22Rv1 (cell line): ENCODE results near the gene CNPY3.

Experiments used
- ZFX ChIP-seq: fragments of 450-650 bp; IDR thresholded peaks from 2 replicates; pipeline ENCODE4 v1.6.1; 2017; ENCODE audit warnings: antibody characterized with exemption, borderline replicate concordance
- TF ChIP-seq, protein P1 (sequence below): fragments of 450-650 bp; IDR thresholded peaks from 2 replicates; pipeline ENCODE4 v1.5.1; 2017; ENCODE audit warnings: mild to moderate bottlenecking

DNA sequence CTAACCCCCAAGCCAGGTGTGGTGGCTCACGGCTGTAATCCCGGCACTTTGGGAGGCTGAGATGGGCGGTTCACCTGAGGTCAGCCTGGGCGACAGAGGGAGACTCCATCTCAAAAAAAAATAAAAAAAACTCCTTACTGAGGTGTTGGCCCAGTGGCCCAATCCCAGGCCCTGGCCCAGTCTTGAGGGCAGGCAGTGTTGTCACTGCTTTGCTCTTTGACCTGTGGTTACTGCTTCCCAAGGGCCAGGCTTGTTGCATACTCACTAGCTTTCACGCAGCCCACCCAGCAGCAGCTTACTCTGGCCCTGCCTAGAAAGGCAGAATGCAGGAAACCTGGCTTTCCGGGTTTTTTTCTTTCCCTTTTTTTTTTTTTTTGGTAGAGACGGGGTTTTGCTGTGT is 13.2 kb downstream of the CNPY3 start:
- TF ChIP-seq, protein P1, sequence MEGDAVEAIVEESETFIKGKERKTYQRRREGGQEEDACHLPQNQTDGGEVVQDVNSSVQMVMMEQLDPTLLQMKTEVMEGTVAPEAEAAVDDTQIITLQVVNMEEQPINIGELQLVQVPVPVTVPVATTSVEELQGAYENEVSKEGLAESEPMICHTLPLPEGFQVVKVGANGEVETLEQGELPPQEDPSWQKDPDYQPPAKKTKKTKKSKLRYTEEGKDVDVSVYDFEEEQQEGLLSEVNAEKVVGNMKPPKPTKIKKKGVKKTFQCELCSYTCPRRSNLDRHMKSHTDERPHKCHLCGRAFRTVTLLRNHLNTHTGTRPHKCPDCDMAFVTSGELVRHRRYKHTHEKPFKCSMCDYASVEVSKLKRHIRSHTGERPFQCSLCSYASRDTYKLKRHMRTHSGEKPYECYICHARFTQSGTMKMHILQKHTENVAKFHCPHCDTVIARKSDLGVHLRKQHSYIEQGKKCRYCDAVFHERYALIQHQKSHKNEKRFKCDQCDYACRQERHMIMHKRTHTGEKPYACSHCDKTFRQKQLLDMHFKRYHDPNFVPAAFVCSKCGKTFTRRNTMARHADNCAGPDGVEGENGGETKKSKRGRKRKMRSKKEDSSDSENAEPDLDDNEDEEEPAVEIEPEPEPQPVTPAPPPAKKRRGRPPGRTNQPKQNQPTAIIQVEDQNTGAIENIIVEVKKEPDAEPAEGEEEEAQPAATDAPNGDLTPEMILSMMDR: no peak
- no peak for TF ChIP-seq ZFX
